HG02642 (cell line): Measurements from ENCODE around the gene POLE2.
"Not testable (repeated sequence)": the region's sequence is repeated elsewhere in the genome, so short reads cannot be mapped to it uniquely, and the experiment has no call there.

ENCODE experiments used
- ATAC-seq: cut with Tn5 transposase; IDR thresholded peaks from one replicate; pipeline ENCODE4 v1.9.1; 2021; ENCODE audit warnings: mild to moderate bottlenecking; ENCODE audit not compliant: unreplicated experiment, poor library complexity

POLE2 gene, protein sequence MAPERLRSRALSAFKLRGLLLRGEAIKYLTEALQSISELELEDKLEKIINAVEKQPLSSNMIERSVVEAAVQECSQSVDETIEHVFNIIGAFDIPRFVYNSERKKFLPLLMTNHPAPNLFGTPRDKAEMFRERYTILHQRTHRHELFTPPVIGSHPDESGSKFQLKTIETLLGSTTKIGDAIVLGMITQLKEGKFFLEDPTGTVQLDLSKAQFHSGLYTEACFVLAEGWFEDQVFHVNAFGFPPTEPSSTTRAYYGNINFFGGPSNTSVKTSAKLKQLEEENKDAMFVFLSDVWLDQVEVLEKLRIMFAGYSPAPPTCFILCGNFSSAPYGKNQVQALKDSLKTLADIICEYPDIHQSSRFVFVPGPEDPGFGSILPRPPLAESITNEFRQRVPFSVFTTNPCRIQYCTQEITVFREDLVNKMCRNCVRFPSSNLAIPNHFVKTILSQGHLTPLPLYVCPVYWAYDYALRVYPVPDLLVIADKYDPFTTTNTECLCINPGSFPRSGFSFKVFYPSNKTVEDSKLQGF

DNA sequence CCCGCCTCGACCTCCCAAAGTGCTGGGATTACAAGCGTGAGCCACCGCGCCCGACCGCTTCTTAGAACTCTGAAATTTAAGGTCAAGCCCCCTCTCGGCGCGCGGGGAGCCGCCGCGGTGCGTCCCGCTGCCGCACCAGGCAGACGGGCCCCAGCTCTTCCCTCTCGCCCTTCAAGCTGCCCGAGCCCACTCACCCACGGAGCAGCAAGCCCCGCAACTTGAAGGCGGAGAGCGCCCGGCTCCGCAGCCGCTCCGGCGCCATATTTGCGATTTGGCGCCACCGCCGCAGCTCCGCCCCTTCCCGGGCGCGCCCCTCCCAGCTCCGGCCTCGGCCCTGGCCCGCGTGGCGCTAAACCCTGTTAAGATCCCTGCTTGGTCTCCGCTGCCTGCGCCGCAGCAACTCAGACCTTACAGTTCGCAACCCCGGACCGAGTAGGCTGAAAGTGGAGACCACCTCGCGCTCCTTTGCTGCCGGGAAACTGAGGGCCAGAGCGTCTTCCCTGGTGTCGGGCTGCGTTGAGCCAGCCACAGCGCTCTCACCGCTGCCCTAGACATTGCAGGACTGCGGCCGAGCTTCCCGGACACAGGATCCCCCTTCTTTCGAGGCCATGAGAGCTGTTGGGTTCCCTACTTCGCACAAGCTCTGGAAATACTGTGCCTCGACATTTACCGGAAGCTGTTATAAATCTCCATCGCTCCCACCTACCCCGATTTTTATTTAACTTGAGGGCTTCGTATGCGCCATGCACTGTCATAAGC is at the start of gene POLE2:
TSS of gene POLE2 (minus strand) at position 273 of the 759 bp plus-strand sequence. CDS start at position 262, 11 bp downstream.
- ATAC-seq = peak; percentile 90

DNA sequence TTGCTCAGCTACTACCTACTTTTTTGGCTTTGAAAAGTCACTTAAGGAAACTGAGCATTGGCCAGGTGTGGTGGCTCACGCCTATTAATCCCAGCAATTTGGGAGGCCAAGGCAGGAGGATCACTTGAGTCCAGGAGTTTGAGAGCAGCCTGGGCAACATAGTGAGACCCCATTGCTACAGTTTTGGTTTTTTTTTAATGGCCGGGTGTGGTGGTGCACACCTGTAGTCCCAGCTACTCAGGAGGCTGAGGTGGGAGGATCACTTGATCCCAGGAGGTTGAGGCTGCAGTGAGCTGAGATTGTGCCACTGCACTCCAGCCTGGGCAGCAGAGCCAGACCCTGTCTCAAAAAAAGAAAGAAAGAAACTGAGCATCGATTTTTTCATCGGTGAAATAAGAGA is 47.7 kb upstream of the POLE2 start:
- ATAC-seq = not testable (repeated sequence)

DNA sequence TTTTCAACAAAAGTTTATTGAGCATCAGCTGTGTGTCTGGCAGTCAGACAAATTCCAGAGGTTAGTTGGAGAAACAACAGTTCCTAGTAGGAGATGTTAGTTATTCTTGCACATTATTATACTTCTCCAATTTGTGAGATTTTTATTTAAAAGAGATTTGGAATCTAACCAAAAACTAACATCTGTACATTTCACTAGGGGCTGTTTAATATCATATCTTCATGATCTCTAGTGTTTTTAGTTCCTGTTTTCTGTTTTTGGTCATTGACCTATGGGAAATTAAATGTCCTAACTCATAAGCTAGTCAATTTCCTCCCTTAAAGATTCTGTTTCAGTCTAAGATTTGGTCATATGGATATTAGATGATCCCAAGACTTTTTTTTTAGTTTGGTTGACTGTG is 45.8 kb upstream of the POLE2 start:
- no peak for ATAC-seq

DNA sequence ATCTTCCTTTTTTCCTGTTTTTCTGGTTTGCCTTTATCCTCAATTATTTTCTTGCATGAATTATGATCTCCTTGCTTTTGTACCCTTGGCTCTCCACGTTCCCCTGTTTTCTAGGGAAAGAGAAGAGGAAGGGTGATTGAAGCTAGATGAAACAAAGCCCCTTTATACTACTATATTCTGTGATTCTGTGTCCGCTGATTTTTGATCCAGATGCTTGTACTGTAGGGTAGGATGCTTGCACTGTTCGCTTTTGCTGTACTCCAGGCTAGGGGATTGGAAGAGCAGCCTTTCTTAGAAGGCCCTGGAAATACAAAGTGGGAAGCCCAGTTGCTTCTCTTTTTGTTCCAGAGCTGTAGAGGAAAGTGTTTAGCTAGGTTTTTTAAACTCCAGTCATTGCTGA is 44.9 kb upstream of the POLE2 start:
- ATAC-seq = no peak

DNA sequence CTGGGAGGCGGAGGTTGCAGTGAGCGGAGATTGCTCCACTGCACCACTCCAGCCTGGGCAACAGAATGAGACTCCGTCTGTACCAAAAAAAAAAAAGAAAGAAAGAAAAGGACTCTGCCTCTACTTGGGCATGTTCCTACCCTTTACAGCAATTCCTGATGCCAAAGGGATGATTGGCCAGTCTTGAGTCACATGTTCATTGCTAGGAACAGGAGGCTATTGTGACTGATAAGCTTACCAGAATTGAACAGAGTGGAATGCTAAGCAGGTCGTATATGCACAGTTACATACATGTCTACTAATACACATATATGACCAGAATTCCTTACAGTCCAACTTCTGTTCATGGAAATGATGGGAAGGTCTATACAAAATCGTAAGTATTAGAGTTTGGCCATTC is 39.2 kb upstream of the POLE2 start:
- no peak for ATAC-seq

DNA sequence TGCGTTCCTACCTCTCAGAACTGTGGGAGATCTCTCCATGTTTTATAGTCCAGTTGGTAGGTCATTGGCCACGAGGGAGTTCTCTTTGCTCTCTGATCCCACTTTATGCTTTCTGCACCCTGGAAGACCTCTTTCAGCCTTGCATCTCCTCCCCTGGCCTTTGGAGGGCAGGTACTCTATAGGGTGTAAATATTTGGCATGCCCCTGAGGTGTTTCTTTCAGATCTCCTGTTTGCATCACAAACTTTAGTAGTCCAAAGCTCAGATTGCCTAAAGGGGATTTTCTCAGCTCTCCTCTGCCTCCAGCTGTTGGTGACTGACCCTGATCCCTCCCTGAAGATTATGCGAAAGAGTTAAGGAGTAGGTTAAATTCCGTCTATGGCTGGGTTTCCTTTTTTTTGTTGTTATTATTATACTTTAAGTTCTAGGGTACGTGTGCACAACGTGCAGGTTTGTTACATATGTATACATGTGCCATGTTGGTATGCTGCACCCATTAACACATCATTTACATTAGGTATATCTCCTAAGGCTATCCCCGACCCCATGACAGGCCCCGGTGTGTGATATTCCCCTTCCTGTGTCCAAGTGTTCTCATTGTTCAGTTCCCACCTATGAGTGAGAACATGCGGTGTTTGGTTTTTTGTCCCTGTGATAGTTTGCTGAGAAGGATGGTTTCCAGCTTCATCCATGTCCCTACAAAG is 33.9 kb upstream of the POLE2 start:
- not testable (repeated sequence) for ATAC-seq

DNA sequence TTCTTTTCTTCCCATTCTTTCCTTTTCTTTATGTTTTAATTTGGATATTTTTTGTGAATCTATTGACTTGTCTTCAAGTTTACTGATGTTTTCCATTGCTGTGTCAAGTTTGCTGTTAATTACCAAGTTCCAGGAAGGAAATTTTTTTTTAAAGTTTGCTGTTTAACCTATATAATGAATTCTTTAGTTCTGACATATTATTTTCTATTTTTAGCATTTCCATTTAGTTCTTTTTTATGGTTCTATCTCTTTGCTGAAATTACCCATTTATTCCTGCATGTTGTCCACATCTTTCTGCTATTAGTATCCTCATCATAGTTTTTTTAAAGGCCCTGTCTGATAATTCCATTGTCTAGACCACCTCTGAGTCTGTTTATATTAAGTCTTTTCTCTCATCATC is 32.7 kb upstream of the POLE2 start:
- ATAC-seq = no peak

DNA sequence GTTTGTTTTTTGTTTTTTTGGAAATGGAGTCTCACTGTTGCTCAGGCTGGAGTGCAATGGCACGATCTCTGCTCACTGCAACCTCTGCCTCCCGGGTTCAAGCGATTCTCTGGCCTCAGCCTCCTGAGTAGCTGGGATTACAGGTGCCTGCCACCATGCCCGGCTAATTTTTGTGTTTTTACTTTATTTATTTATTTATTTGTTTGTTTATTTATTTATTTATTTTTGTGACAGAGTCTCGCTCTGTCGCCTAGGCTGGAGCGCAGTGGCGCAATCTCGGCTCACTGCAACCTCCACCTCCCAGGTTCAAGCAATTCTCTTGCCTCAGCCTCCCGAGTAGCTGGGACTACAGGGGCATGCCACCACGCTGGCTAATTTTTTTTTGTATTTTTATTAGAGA is 23.0 kb upstream of the POLE2 start:
- ATAC-seq = not testable (repeated sequence)

DNA sequence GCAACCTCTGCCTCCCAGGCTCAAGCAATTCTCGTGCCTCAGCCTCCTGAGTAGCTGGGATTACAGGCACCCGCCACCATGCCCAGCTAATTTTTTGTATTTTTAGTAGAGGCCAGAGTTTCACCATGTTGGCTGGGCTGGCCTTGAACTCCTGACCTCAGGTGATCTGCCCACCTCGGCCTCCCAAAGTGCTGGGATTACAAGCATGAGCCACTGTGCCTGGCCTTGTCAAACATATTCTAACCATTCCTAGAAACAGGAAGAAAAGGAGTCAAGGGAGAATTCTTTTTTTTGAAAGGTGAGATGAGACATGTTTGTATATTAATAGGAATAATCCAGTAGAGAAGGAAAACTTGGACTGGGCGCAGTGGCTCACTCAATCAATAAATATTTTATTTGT is 16.5 kb upstream of the POLE2 start:
- ATAC-seq = not testable (repeated sequence)

DNA sequence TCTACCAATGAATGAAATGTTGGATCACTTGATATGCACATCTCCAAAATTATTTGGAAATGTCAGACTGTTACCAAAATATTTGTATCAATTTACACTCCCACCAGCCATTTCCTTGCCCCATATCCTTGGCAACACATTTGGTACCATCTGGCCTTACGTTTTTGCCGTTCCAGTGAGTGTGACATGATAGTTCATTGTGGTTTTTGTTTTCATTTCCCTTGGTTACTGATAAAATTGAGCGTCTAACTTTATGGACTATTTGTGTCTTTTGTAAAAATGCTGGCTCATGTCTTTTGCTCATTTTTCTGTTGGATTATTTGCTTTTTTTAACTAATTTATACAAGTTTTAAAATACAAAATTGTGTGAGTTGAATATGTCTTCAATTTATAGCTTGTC is 16.0 kb upstream of the POLE2 start:
- ATAC-seq = no peak

DNA sequence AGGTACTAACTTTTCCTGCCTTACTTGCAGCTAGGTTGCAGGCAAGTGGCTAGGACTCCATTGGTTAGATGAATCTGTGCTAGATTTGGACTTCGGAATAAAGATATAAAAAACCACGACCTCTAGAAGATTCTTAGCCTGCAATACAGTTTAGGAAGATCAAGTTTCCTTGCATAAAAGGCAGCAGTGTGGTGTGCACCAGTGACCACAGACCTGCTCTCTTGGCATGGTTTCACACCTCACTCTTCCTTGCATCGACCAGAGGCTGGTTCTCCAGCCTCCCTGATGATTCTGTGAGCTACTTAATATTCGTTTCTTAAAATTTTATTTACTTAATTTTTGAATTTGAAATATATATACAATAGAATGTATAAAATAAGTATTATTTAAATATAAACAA is 14.7 kb upstream of the POLE2 start:
- ATAC-seq = no peak

DNA sequence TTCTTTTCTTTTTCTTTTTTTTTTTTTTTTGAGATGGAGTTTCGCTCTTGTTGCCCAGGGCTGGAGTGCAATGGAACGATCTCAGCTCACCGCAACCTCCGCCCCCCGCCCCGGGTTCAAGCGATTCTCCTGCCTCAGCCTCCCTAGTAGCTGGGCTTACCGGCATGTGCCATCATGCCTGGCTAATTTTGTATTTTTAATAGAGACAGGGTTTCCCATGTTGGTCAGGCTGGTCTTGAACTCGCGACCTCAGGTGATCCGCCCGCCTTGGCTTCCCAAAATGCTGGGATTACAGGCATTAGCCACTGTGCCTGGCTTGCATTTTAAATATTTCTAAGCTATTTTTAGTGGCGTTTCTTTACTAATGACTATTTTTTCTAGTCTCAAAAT is 5.7 kb upstream of the POLE2 start:
- ATAC-seq = not testable (repeated sequence)

DNA sequence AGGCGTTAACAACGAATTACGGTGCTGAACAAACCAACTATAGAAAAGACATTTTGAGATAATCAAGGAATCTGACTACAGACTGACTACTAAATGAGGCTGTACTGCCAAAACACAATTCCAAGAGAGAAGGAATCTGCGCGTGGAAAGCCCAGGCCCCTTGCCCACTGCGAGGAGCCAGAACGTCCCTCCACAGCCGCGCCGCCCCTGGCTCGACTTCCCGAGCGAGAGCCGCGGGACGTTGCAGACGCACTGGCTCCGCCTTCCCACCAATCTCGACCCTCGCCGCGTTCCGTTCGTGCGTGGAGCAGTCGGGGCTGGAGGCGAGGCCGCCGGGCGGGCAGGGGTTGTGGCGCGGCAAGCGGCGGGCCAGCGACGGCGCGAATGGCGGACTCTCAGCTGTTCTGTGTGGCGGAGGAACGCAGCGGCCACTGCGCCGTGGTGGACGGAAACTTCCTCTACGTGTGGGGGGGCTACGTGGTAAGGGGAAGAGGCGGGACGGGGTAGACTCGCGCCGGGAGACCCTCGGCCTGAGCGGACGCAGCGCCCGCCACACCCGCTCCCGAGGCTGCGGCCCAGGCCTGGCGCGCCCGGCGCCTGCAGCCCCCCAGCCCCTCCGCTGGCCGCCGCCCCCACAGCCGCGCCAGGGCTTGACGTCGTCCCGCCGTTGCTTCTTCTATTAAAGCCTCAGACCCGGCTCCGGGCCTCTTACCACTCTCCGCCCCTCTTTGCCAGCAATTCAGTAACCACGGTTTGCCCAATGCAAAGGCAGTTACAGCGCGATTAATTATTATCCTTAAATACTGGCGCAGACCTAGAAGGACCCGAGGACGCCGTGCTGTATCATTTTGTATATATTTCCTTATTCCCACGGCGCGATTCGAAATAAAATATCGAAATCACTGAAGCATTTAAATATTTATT is 5.1 kb upstream of the POLE2 start, which contains the start of gene KLHDC1:
TSS of gene KLHDC1 (plus strand) at position 310 of the 924 bp plus-strand sequence. CDS start at position 385, 75 bp downstream.
- peak; percentile 70 for ATAC-seq

DNA sequence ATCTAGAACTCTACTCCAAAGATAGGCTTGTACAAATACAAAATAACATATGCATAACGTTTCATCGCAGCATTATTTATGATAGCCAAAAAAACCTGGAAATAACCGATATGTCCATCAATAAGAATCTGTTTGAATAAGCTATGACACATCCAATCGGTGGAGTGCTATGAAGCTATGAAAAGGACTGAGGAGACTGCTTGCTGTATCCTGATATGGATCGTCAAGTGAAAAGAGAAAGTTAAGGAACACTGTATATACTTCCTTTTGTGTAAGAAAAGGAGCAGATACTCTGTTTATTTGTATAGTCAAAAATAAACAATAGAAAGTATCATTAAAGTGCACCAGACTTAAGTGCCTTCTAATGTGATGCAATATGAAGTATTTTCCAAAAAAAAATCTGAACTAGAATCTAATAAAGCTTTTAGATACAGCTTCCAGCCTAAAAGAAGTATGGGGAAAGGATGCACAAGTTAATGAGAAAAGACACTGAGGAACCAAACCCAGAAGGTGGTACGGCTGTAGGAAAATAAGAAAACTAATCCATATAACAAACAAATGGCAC is 4.3 kb upstream of the POLE2 start:
- no peak for ATAC-seq

DNA sequence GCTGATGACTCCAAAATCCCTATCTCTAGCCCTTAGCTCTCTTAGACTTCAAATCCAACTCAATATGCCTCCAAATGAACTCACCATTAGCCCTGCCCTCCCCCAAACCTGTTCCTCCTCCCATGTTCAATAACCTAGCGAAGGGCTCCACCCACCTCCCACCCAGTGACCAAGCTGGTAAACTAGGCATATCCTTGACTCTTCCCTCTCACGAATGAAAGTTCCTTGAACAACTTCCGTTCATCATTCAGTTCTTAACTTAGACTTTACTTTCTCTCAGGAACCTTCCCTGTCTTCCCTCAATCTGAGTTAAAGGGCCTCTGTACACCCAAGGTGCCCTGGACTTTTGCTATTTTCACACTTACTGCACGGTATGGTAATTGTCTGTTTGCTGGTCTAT is 3.0 kb upstream of the POLE2 start:
- ATAC-seq = no peak

DNA sequence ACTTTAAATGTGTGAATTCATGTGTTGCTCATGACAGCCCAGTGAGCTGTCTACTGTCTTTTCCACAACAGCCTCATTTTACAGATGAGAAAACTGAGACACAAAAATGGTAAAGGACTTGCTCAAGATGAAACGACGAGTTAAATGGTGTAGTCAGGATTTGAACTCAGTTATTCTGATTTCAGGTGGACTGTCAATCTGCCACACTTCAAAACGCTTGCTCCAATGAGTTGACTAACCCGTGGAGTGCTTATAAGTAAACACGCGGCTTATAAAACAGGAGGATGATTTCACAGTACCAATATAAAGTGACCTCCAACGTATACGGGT is 652 bp upstream of the POLE2 start:
- no peak for ATAC-seq

DNA sequence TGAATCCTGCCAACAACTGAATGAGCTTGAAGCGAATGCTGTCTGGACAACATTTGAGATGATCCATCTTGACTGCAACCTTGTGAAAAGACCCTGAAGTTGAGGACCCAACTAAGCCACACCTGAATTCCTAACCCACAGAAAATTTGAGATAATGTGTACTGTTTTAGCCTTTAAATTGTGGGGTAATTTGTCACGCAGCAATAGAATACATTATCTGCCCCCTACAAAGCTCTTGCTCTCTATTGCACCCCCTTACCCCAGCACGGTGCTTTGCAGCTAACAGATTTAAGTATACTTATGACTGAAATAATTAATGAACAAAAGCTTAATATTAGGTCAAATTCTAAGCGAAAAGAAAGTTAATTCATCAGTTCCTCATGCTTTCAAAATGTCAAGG is 1.6 kb downstream of the POLE2 start:
- ATAC-seq = no peak

DNA sequence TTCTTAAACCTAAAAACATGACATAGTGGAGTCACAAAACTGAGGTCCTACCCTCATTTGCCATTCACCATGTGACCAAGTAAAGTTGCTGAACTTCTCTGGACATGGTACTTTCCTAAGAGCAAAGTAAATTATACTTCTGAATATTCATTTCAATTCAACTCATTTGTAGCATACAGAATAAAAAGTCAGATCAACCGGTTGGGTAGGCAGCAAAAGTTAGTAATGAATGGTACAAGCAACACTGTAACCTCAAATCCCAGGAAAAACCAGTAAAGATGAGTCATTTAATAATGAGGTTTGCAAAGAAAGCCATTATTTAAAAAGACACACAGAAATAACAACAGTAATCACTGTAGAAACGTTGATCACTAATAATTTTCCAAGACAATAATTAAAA is 8.7 kb downstream of the POLE2 start:
- ATAC-seq = no peak

DNA sequence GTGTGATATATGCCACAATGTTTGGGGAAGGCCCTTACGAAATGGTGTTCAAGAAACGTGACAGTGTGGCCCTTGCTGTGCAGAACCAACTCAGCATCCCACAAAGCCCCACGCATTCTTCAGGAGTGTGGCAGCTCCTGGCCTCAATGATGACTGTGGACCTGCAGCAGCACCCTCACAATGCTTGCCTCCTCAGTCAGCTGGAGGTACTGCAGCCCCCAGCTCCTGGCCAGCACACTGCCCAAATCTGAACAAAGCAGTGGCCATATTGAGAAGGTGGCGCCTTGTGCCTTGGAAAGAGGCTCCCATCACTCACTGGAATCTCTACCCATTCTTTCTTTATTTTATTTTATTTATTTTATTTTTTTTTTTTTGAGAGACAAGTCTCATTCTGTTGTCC is 10.4 kb downstream of the POLE2 start:
- no peak for ATAC-seq
